ENCODE measurements around the gene ASCC2. TPM values are rescaled to one million over a fixed set of nuclear protein-coding genes. Genes with fewer than 3 reads are reported as not detected.

Gene ASCC2
- total RNA-seq = 10 to 100 TPM; 52.8 to 77.0 TPM

- intact Hi-C loops (cut with DNase I) = no loop called here
Measured at GRCh38 chr22:29837741-29838598, at the start of gene ASCC2. Gene ASCC2 (minus strand): TSS chr22:29838274. CDS start chr22:29832325, 5,949 bp downstream.

GRCh38 chr22:29887358-29887757, 49.3 kb upstream of the ASCC2 start:
- no peak overlapping the region for H3K4me3 ChIP-seq
- DNase-seq = no peak
- H3K4me1 ChIP-seq = no peaks in the 10 kb centered on the region
- no peak for TF ChIP-seq CTCF (IDR thresholded peaks at IDR 0.05)
- H3K9ac ChIP-seq (ENCODE audit: low read depth in 2 of 2, low read length in 2 of 2) = no peak overlapping the region
- no peak overlapping the region for H3K27ac ChIP-seq
- intact Hi-C loops (cut with DNase I) = loop anchor here (10.0 kb wide), 1 partner anchor 117 kb away; no protein-coding TSS in a partner anchor
- H3K9me3 ChIP-seq = no peaks in the 10 kb centered on the region
- H3K27me3 ChIP-seq = no peaks in the 10 kb centered on the region
- no peaks in the 10 kb centered on the region for H3K36me3 ChIP-seq

More at GRCh38 chr22:29837741-29838598, at the start of gene ASCC2:
- peak; percentile 100 for DNase-seq
- Histone ChIP-seq H3K36me3 (no peaks in the 10 kb centered on the region), H3K9ac (ENCODE audit: low read depth in 2 of 2, low read length in 2 of 2) (peak within 1 kb of the TSS; percentile 90 to 91), H3K4me1 (peaks cover 11% of the 10 kb centered on the region), H3K9me3 (no peaks in the 10 kb centered on the region), H3K27me3 (no peaks in the 10 kb centered on the region), H3K4me3 (peak within 1 kb of the TSS; percentile 93), H3K27ac (peak within 1 kb of the TSS; percentile 66)
- no peak for TF ChIP-seq CTCF (IDR thresholded peaks at IDR 0.05)

- no peak for TF ChIP-seq CTCF (IDR thresholded peaks at IDR 0.05)
- no peaks in the 10 kb centered on the region for H3K36me3 ChIP-seq
- no peak overlapping the region for H3K4me3 ChIP-seq
- no peaks in the 10 kb centered on the region for H3K27me3 ChIP-seq
- no peaks in the 10 kb centered on the region for H3K4me1 ChIP-seq
- no peak overlapping the region for H3K27ac ChIP-seq
- no peak for DNase-seq
- intact Hi-C loops (cut with DNase I) = loop anchor here (10.0 kb wide), 1 partner anchor 118 kb away; no protein-coding TSS in a partner anchor
- H3K9ac ChIP-seq (ENCODE audit: low read depth in 2 of 2, low read length in 2 of 2) = no peak overlapping the region
- H3K9me3 ChIP-seq = no peaks in the 10 kb centered on the region
Measured at GRCh38 chr22:29886596-29886995, 48.5 kb upstream of the ASCC2 start.

GRCh38 chr22:29885610-29886009, 47.5 kb upstream of the ASCC2 start:
- Histone ChIP-seq H3K4me3 (no peak overlapping the region), H3K27me3 (no peaks in the 10 kb centered on the region), H3K36me3 (no peaks in the 10 kb centered on the region), H3K27ac (no peak overlapping the region), H3K9ac (ENCODE audit: low read depth in 2 of 2, low read length in 2 of 2) (no peak overlapping the region), H3K4me1 (no peaks in the 10 kb centered on the region), H3K9me3 (no peaks in the 10 kb centered on the region)
- DNase-seq = no peak
- TF ChIP-seq CTCF (IDR thresholded peaks at IDR 0.05) = no peak
- intact Hi-C loops (cut with DNase I) = loop anchor here (10.0 kb wide), 1 partner anchor 119 kb away; no protein-coding TSS in a partner anchor

- intact Hi-C loops (cut with DNase I) = loop anchor here (10.0 kb wide), 1 partner anchor 121 kb away; no protein-coding TSS in a partner anchor
- Histone ChIP-seq H3K4me1 (no peaks in the 10 kb centered on the region), H3K27me3 (no peaks in the 10 kb centered on the region), H3K9ac (ENCODE audit: low read depth in 2 of 2, low read length in 2 of 2) (peak overlapping the region; percentile 79 to 90), H3K9me3 (no peaks in the 10 kb centered on the region), H3K27ac (peak overlapping the region; percentile 88), H3K36me3 (no peaks in the 10 kb centered on the region), H3K4me3 (peak overlapping the region; percentile 70)
- TF ChIP-seq CTCF (IDR thresholded peaks at IDR 0.05) = no peak
- DNase-seq = no peak
Measured at GRCh38 chr22:29883775-29884097, 45.7 kb upstream of the ASCC2 start.
